ENCODE results near the gene RAPGEF1. TPM values are rescaled to one million over a fixed set of nuclear protein-coding genes. Genes with fewer than 3 reads are reported as not detected.

Gene RAPGEF1
- total RNA-seq, 6 experiments from 2014 or later = 22.9 to 53.6 (median 30.2) TPM

GRCh38 chr9:131587906-131588305 is 152.0 kb downstream of the RAPGEF1 start:
- no peak overlapping the region for H3K27ac ChIP-seq
- ATAC-seq = no peak
- intact Hi-C loops (cut with DNase I) = no loop called here
- H3K36me3 ChIP-seq = peaks cover 0 to 38% (median 10%) of the 10 kb centered on the region in 4 donors
- H3K4me1 ChIP-seq = no peaks in the 10 kb centered on the region
- H3K27me3 ChIP-seq = no peaks in the 10 kb centered on the region
- DNase-seq = peak in 1 of 3 donors; percentile 48
- H3K4me3 ChIP-seq = no peak overlapping the region
- WGBS (ENCODE audit: insufficient coverage, low coverage, low lambda C conversion rate, missing lambda C conversion rate) = no CpG with 5 or more reads among the region's 14 CpGs
- H3K9me3 ChIP-seq = no peaks in the 10 kb centered on the region
- TF ChIP-seq POLR2A (IDR thresholded peaks at IDR 0.05) (no peak), CTCF (IDR thresholded peaks at IDR 0.05) (no peak)

- Histone ChIP-seq H3K36me3 (peaks cover 0 to 43% (median 10%) of the 10 kb centered on the region in 4 donors), H3K9me3 (no peaks in the 10 kb centered on the region), H3K4me3 (no peak overlapping the region), H3K4me1 (no peaks in the 10 kb centered on the region), H3K27ac (no peak overlapping the region), H3K27me3 (no peaks in the 10 kb centered on the region)
- WGBS (ENCODE audit: insufficient coverage, low coverage, low lambda C conversion rate, missing lambda C conversion rate) = 81% methylated on average over 5 of the region's 9 CpGs
- TF ChIP-seq CTCF (IDR thresholded peaks at IDR 0.05) (no peak), POLR2A (IDR thresholded peaks at IDR 0.05) (no peak)
- DNase-seq = peak in 2 of 3 donors; percentile 31 to 43
- no peak for ATAC-seq
- intact Hi-C loops (cut with DNase I) = no loop called here
Observed at GRCh38 chr9:131587331-131587730, 152.5 kb downstream of the RAPGEF1 start.

- peak; percentile 44 to 65 (median 51) for ATAC-seq
- H3K27ac ChIP-seq = no peak overlapping the region
- peak in 2 of 3 donors; percentile 47 to 54 for DNase-seq
- no peaks in the 10 kb centered on the region for H3K27me3 ChIP-seq
- intact Hi-C loops (cut with DNase I) = no loop called here
- 46% methylated on average over 5 of the region's 8 CpGs for WGBS (ENCODE audit: insufficient coverage, low coverage, low lambda C conversion rate, missing lambda C conversion rate)
- TF ChIP-seq CTCF (IDR thresholded peaks at IDR 0.05) (no peak), POLR2A (IDR thresholded peaks at IDR 0.05) (no peak)
- H3K4me1 ChIP-seq = peaks cover 0 to 1% (median 0%) of the 10 kb centered on the region in 4 donors
- no peak overlapping the region for H3K4me3 ChIP-seq
- no peaks in the 10 kb centered on the region for H3K9me3 ChIP-seq
- H3K36me3 ChIP-seq = peaks cover 0 to 54% (median 11%) of the 10 kb centered on the region in 4 donors
Observed at GRCh38 chr9:131585375-131585774, 154.5 kb downstream of the RAPGEF1 start.

GRCh38 chr9:131584858-131585257 is 155.0 kb downstream of the RAPGEF1 start:
- H3K27me3 ChIP-seq = no peaks in the 10 kb centered on the region
- H3K9me3 ChIP-seq = no peaks in the 10 kb centered on the region
- WGBS (ENCODE audit: insufficient coverage, low coverage, low lambda C conversion rate, missing lambda C conversion rate) = 53% methylated on average over 3 of the region's 7 CpGs
- H3K36me3 ChIP-seq = peaks cover 0 to 57% (median 11%) of the 10 kb centered on the region in 4 donors
- TF ChIP-seq POLR2A (IDR thresholded peaks at IDR 0.05) = no peak
- no peak for TF ChIP-seq CTCF (IDR thresholded peaks at IDR 0.05)
- ATAC-seq (no peak), DNase-seq (peak in 1 of 3 donors; percentile 38)
- H3K4me1 ChIP-seq = peaks cover 0 to 6% (median 2%) of the 10 kb centered on the region in 4 donors
- intact Hi-C loops (cut with DNase I) = no loop called here
- H3K4me3 ChIP-seq = no peak overlapping the region
- H3K27ac ChIP-seq = no peak overlapping the region
